SK-N-SH treated with all-trans-retinoic acid at 6 μM for 48 hours (cell line): ENCODE measurements around the gene IRGQ.

Experiments used
- ARNTL ChIP-seq: fragments of 450-650 bp; formaldehyde crosslinking; IDR thresholded peaks from 2 replicates; pipeline ENCODE4 v1.5.0; 2020; ENCODE audit warnings: low read depth, mild to moderate bottlenecking, moderate library complexity, borderline replicate concordance
- BACH2 ChIP-seq: fragments of 250-450 bp; sonication (Bioruptor Pico); IDR thresholded peaks from 2 replicates; pipeline ENCODE4 v1.9.0; 2021; ENCODE audit warnings: mild to moderate bottlenecking, borderline replicate concordance
- CSDC2 ChIP-seq: fragments of 250-450 bp; sonication (Bioruptor Pico); IDR thresholded peaks from 2 replicates; pipeline ENCODE4 v1.5.0; 2020; ENCODE audit warnings: mild to moderate bottlenecking, moderate library complexity
- GLIS3 ChIP-seq: fragments of 250-450 bp; sonication (Bioruptor Pico); IDR thresholded peaks from 2 replicates; pipeline ENCODE4 v1.5.0; 2020; ENCODE audit warnings: mild to moderate bottlenecking, moderate library complexity
- OSR1 ChIP-seq: fragments of 250-450 bp; sonication (Bioruptor Pico); IDR thresholded peaks from 2 replicates; pipeline ENCODE4 v1.8.0; 2022; ENCODE audit warnings: moderate library complexity, mild to moderate bottlenecking, inconsistent platforms
- SNAI2 ChIP-seq: fragments of 250-450 bp; sonication (Bioruptor Pico); IDR thresholded peaks from 2 replicates; pipeline ENCODE4 v1.5.0; 2020; ENCODE audit warnings: mild to moderate bottlenecking, moderate library complexity
- ZC3H10 ChIP-seq: fragments of 250-450 bp; sonication (Bioruptor Pico); IDR thresholded peaks from 2 replicates; pipeline ENCODE4 v1.5.1; 2021; ENCODE audit warnings: mild to moderate bottlenecking, moderate library complexity
- ZFP30 ChIP-seq: fragments of 450-650 bp; formaldehyde crosslinking; IDR thresholded peaks from 2 replicates; pipeline ENCODE4 v1.5.0; 2022; ENCODE audit warnings: mild to moderate bottlenecking, moderate library complexity
- ZNF565 ChIP-seq: fragments of 450-650 bp; formaldehyde crosslinking; conservative IDR thresholded peaks from 2 replicates; pipeline ENCODE4 v1.5.0; 2020; ENCODE audit warnings: low read depth, mild to moderate bottlenecking, moderate library complexity
- TF ChIP-seq, protein P1 (sequence below): fragments of 250-450 bp; sonication (Bioruptor Pico); IDR thresholded peaks from 2 replicates; pipeline ENCODE4 v1.8.0; 2020; ENCODE audit warnings: mild to moderate bottlenecking, moderate library complexity, borderline replicate concordance
- TF ChIP-seq, protein P2 (sequence below): fragments of 250-450 bp; sonication (Bioruptor Pico); IDR thresholded peaks from 2 replicates; pipeline ENCODE4 v1.8.0; 2021; ENCODE audit warnings: low read depth, mild to moderate bottlenecking, moderate library complexity, borderline replicate concordance

- TF ChIP-seq ZC3H10 (no peak), CSDC2 (CRISPR knock-in tag) (no peak), GLIS3 (CRISPR knock-in tag) (no peak), ARNTL (no peak), OSR1 (CRISPR knock-in tag) (no peak), ZNF565 (CRISPR knock-in tag) (no peak), ZFP30 (CRISPR knock-in tag) (no peak), SNAI2 (CRISPR knock-in tag) (no peak), BACH2 (no peak)
- TF ChIP-seq, protein P1, sequence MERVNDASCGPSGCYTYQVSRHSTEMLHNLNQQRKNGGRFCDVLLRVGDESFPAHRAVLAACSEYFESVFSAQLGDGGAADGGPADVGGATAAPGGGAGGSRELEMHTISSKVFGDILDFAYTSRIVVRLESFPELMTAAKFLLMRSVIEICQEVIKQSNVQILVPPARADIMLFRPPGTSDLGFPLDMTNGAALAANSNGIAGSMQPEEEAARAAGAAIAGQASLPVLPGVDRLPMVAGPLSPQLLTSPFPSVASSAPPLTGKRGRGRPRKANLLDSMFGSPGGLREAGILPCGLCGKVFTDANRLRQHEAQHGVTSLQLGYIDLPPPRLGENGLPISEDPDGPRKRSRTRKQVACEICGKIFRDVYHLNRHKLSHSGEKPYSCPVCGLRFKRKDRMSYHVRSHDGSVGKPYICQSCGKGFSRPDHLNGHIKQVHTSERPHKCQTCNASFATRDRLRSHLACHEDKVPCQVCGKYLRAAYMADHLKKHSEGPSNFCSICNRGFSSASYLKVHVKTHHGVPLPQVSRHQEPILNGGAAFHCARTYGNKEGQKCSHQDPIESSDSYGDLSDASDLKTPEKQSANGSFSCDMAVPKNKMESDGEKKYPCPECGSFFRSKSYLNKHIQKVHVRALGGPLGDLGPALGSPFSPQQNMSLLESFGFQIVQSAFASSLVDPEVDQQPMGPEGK (CRISPR knock-in tag), result no peak
- TF ChIP-seq, protein P2, sequence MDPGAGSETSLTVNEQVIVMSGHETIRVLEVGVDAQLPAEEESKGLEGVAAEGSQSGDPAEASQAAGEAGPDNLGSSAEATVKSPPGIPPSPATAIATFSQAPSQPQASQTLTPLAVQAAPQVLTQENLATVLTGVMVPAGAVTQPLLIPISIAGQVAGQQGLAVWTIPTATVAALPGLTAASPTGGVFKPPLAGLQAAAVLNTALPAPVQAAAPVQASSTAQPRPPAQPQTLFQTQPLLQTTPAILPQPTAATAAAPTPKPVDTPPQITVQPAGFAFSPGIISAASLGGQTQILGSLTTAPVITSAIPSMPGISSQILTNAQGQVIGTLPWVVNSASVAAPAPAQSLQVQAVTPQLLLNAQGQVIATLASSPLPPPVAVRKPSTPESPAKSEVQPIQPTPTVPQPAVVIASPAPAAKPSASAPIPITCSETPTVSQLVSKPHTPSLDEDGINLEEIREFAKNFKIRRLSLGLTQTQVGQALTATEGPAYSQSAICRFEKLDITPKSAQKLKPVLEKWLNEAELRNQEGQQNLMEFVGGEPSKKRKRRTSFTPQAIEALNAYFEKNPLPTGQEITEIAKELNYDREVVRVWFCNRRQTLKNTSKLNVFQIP (CRISPR knock-in tag), result no peak
These were observed 9.6 kb downstream of the IRGQ start for GRCh38 chr19:43586346-43586745.
